BJ (cell line): ENCODE results near the gene TEP1. TPM values are rescaled to one million over a fixed set of nuclear protein-coding genes. Genes with fewer than 3 reads are reported as not detected.
"Not testable (repeated sequence)": the region's sequence is repeated elsewhere in the genome, so short reads cannot be mapped to it uniquely, and the experiment has no call there.

Experiments
- CTCF ChIA-PET: fragments of 350-600 bp; formaldehyde crosslinking; extraction: SDS; loops from one replicate; lab custom pipeline; 2021; ENCODE audit warnings: antibody characterized with exemption, inconsistent platforms; lab: Yijun Ruan, JAX
- POLR2A ChIA-PET: fragments of 300-600 bp; sonication (Branson Sonifier 250); formaldehyde crosslinking; extraction: SDS; loops from one replicate; lab custom pipeline; 2021; ENCODE audit warnings: antibody characterized with exemption; lab: Charles Lee
- DNase-seq: peaks from one replicate; pipeline ENCODE4 v3.0.0-alpha.2; 2011; ENCODE audit warnings: low read depth
- H3K27me3 ChIP-seq: 2 replicates; pipeline ENCODE4 v1.6.0; 2011; ENCODE audit warnings: low read length; ENCODE audit not compliant: control insufficient read depth, insufficient read depth
- H3K36me3 ChIP-seq: 2 replicates; pipeline ENCODE4 v1.5.1; 2011; ENCODE audit warnings: low read length; ENCODE audit not compliant: control insufficient read depth, insufficient read depth
- H3K4me3 ChIP-seq: 2 replicates; pipeline ENCODE4 v1.5.1; 2011; ENCODE audit warnings: low read depth, mild to moderate bottlenecking, control low read depth, low read length
- polyA plus RNA-seq: library from polyadenylated mRNA; depleted of rRNA; stranded (reverse); fragments of >200 nt; gene quantifications from 2 replicates; pipeline ENCODE4 v1.2.3, GENCODE V29; 2011
- TF ChIP-seq, protein P1 (sequence below): IDR thresholded peaks from 2 replicates; pipeline ENCODE4 v1.5.1; 2011; ENCODE audit warnings: low read depth, mild to moderate bottlenecking, control low read depth, inconsistent platforms, low read length, moderate library complexity; ENCODE audit not compliant: insufficient read depth

Gene TEP1
- polyA plus RNA-seq, 1 experiment, result 12.2 TPM

DNA sequence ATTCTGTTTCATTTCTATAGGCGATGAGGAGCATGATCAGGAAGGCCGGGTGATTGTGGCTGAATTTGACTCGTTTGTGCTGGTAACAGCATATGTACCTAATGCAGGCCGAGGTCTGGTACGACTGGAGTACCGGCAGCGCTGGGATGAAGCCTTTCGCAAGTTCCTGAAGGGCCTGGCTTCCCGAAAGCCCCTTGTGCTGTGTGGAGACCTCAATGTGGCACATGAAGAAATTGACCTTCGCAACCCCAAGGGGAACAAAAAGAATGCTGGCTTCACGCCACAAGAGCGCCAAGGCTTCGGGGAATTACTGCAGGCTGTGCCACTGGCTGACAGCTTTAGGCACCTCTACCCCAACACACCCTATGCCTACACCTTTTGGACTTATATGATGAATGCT, 43.7 kb upstream of the TEP1 start:
- TF ChIP-seq, protein P1, sequence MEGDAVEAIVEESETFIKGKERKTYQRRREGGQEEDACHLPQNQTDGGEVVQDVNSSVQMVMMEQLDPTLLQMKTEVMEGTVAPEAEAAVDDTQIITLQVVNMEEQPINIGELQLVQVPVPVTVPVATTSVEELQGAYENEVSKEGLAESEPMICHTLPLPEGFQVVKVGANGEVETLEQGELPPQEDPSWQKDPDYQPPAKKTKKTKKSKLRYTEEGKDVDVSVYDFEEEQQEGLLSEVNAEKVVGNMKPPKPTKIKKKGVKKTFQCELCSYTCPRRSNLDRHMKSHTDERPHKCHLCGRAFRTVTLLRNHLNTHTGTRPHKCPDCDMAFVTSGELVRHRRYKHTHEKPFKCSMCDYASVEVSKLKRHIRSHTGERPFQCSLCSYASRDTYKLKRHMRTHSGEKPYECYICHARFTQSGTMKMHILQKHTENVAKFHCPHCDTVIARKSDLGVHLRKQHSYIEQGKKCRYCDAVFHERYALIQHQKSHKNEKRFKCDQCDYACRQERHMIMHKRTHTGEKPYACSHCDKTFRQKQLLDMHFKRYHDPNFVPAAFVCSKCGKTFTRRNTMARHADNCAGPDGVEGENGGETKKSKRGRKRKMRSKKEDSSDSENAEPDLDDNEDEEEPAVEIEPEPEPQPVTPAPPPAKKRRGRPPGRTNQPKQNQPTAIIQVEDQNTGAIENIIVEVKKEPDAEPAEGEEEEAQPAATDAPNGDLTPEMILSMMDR, result no peak
- Histone ChIP-seq H3K4me3 (no peak overlapping the region), H3K27me3 (no peaks in the 10 kb centered on the region), H3K36me3 (peaks cover 22% of the 10 kb centered on the region)
- DNase-seq, result no peak
- POLR2A ChIA-PET, result no interaction called here
- CTCF ChIA-PET, result no interaction called here

DNA sequence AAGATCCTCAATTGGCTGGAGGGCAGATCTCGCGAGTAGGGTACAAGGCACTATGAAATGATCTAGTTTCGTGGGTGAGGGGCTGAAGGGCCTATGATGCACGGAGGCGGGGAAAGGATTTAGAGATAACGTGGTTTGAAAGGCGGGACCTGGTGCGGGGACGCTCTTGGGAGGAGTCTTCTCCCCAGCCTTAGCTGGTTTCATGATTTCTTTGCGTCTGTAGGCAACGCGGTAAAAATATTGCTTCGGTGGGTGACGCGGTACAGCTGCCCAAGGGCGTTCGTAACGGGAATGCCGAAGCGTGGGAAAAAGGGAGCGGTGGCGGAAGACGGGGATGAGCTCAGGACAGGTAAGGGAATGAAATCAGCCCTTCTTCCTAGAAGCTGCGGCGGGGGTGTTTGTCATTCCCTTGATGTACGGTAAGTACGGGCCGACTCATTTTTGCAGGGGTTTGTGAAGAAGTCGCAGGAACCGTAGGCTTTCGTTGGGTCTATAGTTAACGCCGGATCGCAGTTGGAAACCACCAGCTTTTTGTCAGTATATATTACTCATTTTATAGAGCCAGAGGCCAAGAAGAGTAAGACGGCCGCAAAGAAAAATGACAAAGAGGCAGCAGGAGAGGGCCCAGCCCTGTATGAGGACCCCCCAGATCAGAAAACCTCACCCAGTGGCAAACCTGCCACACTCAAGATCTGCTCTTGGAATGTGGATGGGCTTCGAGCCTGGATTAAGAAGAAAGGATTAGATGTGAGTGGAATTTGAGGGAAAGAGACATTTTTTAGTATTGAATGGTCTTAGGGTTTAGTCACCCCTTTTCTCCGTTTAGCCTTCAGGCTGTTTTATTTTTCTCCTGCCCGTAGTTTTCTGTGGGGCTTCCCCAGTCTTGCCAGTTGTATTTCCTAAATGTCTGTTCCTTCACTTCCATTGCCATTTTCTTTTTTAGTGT, 42.3 kb upstream of the TEP1 start:
- peak overlapping the region; percentile 65 for H3K4me3 ChIP-seq
- H3K27me3 ChIP-seq, result no peaks in the 10 kb centered on the region
- POLR2A ChIA-PET, result no interaction called here
- TF ChIP-seq, protein P1, result no peak
- CTCF ChIA-PET, result interaction anchor here (0.7 to 1.6 kb wide), 3 partner anchors 11 to 227 kb away, joined by 3 to 16 read pairs (median 3); partner anchors contain the start of gene TEP1
- peaks cover 22% of the 10 kb centered on the region for H3K36me3 ChIP-seq
- no peak for DNase-seq

GRCh38 chr14:20454516-20455354, 41.4 kb upstream of the TEP1 start, which contains the start of the genes APEX1 and OSGEP:
TSS of gene APEX1 (plus strand) at chr14:20455226. CDS start at chr14:20455646, 420 bp downstream.
TSS of gene OSGEP (minus strand) at chr14:20454812. CDS start at chr14:20454683, 129 bp downstream.
- DNase-seq, result peak; percentile 93
- peaks cover 24% of the 10 kb centered on the region for H3K36me3 ChIP-seq
- TF ChIP-seq, protein P1, result no peak

GRCh38 chr14:20452831-20453230, 39.5 kb upstream of the TEP1 start:
- H3K27me3 ChIP-seq, H3K4me3 ChIP-seq, DNase-seq, CTCF ChIA-PET, POLR2A ChIA-PET: not testable (repeated sequence)
- peaks cover 18% of the 10 kb centered on the region for H3K36me3 ChIP-seq

More at GRCh38 chr14:20454516-20455354, 41.4 kb upstream of the TEP1 start, which contains the start of the genes APEX1 and OSGEP:
- CTCF ChIA-PET, result interaction anchor here (0.7 to 1.6 kb wide), 3 partner anchors 10 to 228 kb away, joined by 3 to 16 read pairs (median 3); partner anchors contain the start of gene TEP1
- POLR2A ChIA-PET, result no interaction called here
- Histone ChIP-seq H3K27me3 (no peaks in the 10 kb centered on the region), H3K4me3 (peak within 1 kb of the TSS; percentile 65)

- Histone ChIP-seq H3K36me3 (peaks cover 21% of the 10 kb centered on the region), H3K27me3 (no peaks in the 10 kb centered on the region), H3K4me3 (no peak overlapping the region)
- no peak for DNase-seq
- ChIA-PET CTCF (interaction anchor here (1.4 kb wide), 1 partner anchor 31 kb away, joined by 3 read pairs; no protein-coding TSS in a partner anchor), POLR2A (no interaction called here)
- TF ChIP-seq, protein P1, result no peak
Measured at GRCh38 chr14:20446889-20447288, 33.6 kb upstream of the TEP1 start.

- H3K4me3 ChIP-seq, DNase-seq, H3K27me3 ChIP-seq, POLR2A ChIA-PET: not testable (repeated sequence)
- peaks cover 14% of the 10 kb centered on the region for H3K36me3 ChIP-seq
- CTCF ChIA-PET, result interaction anchor here (1.2 kb wide), 1 partner anchor 28 kb away, joined by 3 read pairs; no protein-coding TSS in a partner anchor
Measured at GRCh38 chr14:20443650-20444049, 30.3 kb upstream of the TEP1 start.
